Astrocyte (in vitro differentiated cells and primary cell): Measurements from ENCODE around the gene HOMER3. TPM values are rescaled to one million over a fixed set of nuclear protein-coding genes. Genes with fewer than 3 reads are reported as not detected.
"Not testable (repeated sequence)": the region's sequence is repeated elsewhere in the genome, so short reads cannot be mapped to it uniquely, and the experiment has no call there.

Source experiments
- DNase-seq: peaks from one replicate; pipeline ENCODE4 v3.0.0-alpha.2; 2010; ENCODE audit warnings: low read depth
- FAIRE-seq: peaks from 2 replicates; lab custom pipeline; 2011; peaks lifted over from hg19 to GRCh38; lab: Jason Lieb, UNC
- H2AFZ ChIP-seq: 2 replicates; pipeline ENCODE4 v1.6.0; 2012; ENCODE audit warnings: low read depth, low read length, inconsistent platforms
- H3K27ac ChIP-seq: 2 replicates; pipeline ENCODE4 v1.5.1; 2011; ENCODE audit warnings: low read depth, low read length, inconsistent platforms
- H3K27me3 ChIP-seq: 2 replicates; pipeline ENCODE4 v1.6.0; 2011; ENCODE audit warnings: low read length, inconsistent platforms; ENCODE audit not compliant: insufficient read depth
- H3K36me3 ChIP-seq: 2 replicates; pipeline ENCODE4 v1.5.1; 2011; ENCODE audit warnings: low read length, inconsistent platforms; ENCODE audit not compliant: insufficient read depth
- H3K4me1 ChIP-seq: 2 replicates; pipeline ENCODE4 v1.5.1; 2011; ENCODE audit warnings: low read length, inconsistent platforms; ENCODE audit not compliant: insufficient read depth
- H3K4me2 ChIP-seq: 2 replicates; pipeline ENCODE4 v1.6.0; 2012; ENCODE audit warnings: low read length, inconsistent platforms
- H3K4me3 ChIP-seq: 2 replicates; pipeline ENCODE4 v1.5.1; 2011; ENCODE audit warnings: low read depth, mild to moderate bottlenecking, low read length, inconsistent platforms; ENCODE audit not compliant: insufficient read depth
- H3K79me2 ChIP-seq: 2 replicates; pipeline ENCODE4 v1.6.0; 2012; ENCODE audit warnings: mild to moderate bottlenecking, low read length, inconsistent platforms; ENCODE audit not compliant: insufficient read depth
- H3K9ac ChIP-seq: 2 replicates; pipeline ENCODE4 v1.6.0; 2012; ENCODE audit warnings: mild to moderate bottlenecking, low read length, inconsistent platforms
- H3K9me3 ChIP-seq: 2 replicates; pipeline ENCODE4 v1.5.1; 2012; ENCODE audit warnings: low read depth, mild to moderate bottlenecking, low read length, inconsistent platforms; ENCODE audit not compliant: insufficient read depth
- H4K20me1 ChIP-seq: 2 replicates; pipeline ENCODE4 v1.6.0; 2012; ENCODE audit warnings: low read length, inconsistent platforms; ENCODE audit not compliant: insufficient read depth
- H3K27ac Mint-ChIP-seq: one replicate; pipeline ENCODE4 v1.8.0; 2021; ENCODE audit warnings: mild to moderate bottlenecking, mixed read lengths; ENCODE audit not compliant: unreplicated experiment
- H3K27me3 Mint-ChIP-seq: one replicate; pipeline ENCODE4 v1.8.0; 2021; ENCODE audit warnings: low read depth, mixed read lengths; ENCODE audit not compliant: unreplicated experiment
- H3K36me3 Mint-ChIP-seq: one replicate; pipeline ENCODE4 v1.8.0; 2021; ENCODE audit warnings: low read depth, mixed read lengths; ENCODE audit not compliant: unreplicated experiment
- H3K4me1 Mint-ChIP-seq: one replicate; pipeline ENCODE4 v1.8.0; 2021; ENCODE audit warnings: low read depth, mixed read lengths; ENCODE audit not compliant: unreplicated experiment
- H3K4me3 Mint-ChIP-seq: one replicate; pipeline ENCODE4 v1.8.0; 2021; ENCODE audit warnings: mild to moderate bottlenecking, moderate library complexity, mixed read lengths; ENCODE audit not compliant: unreplicated experiment
- H3K9me3 Mint-ChIP-seq: one replicate; pipeline ENCODE4 v1.8.0; 2021; ENCODE audit warnings: mild to moderate bottlenecking, mixed read lengths; ENCODE audit not compliant: unreplicated experiment
- EZH2 ChIP-seq: IDR thresholded peaks from 2 replicates; pipeline ENCODE4 v1.6.1; 2012; ENCODE audit warnings: mild to moderate bottlenecking, low read length, inconsistent platforms; ENCODE audit not compliant: insufficient read depth
- total RNA-seq: library from RNA; stranded (reverse); gene quantifications from 2 replicates; pipeline ENCODE4 v1.2.1, GENCODE V29; 2021
- TF ChIP-seq, protein P1 (sequence below): IDR thresholded peaks from 2 replicates; pipeline ENCODE4 v1.5.1; 2011; ENCODE audit warnings: low read depth, mild to moderate bottlenecking, inconsistent platforms, low read length, moderate library complexity; ENCODE audit not compliant: insufficient read depth

HOMER3 gene
- total RNA-seq, 1 donor from 2014 or later: 41.9 TPM

DNA sequence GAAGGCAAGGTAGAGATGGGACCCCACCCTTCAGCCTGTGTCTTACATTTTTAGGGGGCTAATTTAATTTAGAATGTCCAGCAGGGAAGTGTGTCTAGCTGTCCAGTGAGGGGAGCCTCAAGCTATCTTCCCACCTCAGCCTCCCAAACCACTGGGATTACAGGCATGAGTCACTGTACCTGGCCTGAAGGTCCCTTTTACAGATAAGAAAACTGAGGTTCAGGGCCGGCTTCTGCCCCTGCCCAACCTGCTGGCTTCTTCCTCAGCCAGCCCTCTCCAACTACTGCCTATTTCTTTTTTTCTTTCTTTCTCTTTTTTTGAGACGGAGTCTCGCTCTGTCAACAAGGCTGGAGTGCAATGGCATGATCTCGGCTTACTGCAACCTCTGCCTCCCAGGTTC, 19.4 kb upstream of the HOMER3 start:
- no peaks in the 10 kb centered on the region for H3K36me3 ChIP-seq
- Mint-ChIP-seq H3K4me1 (no peaks in the 10 kb centered on the region), H3K4me3 (no peak overlapping the region), H3K27ac (no peak overlapping the region), H3K9me3 (no peaks in the 10 kb centered on the region), H3K36me3 (no peaks in the 10 kb centered on the region), H3K27me3 (peaks cover 32% of the 10 kb centered on the region)
- no peak overlapping the region for H3K9ac ChIP-seq
- H3K4me1 ChIP-seq: no peaks in the 10 kb centered on the region
- no peak overlapping the region for H3K4me3 ChIP-seq
- no peak overlapping the region for H2AFZ ChIP-seq
- no peaks in the 10 kb centered on the region for H3K79me2 ChIP-seq
- H3K4me2 ChIP-seq: no peak overlapping the region
- H3K9me3 ChIP-seq: peaks cover 3% of the 10 kb centered on the region
- H3K27me3 ChIP-seq: peaks cover 9% of the 10 kb centered on the region
- H3K27ac ChIP-seq: no peak overlapping the region
- no peaks in the 10 kb centered on the region for H4K20me1 ChIP-seq
- DNase-seq (no peak), FAIRE-seq (no peak)
- TF ChIP-seq, protein P1, sequence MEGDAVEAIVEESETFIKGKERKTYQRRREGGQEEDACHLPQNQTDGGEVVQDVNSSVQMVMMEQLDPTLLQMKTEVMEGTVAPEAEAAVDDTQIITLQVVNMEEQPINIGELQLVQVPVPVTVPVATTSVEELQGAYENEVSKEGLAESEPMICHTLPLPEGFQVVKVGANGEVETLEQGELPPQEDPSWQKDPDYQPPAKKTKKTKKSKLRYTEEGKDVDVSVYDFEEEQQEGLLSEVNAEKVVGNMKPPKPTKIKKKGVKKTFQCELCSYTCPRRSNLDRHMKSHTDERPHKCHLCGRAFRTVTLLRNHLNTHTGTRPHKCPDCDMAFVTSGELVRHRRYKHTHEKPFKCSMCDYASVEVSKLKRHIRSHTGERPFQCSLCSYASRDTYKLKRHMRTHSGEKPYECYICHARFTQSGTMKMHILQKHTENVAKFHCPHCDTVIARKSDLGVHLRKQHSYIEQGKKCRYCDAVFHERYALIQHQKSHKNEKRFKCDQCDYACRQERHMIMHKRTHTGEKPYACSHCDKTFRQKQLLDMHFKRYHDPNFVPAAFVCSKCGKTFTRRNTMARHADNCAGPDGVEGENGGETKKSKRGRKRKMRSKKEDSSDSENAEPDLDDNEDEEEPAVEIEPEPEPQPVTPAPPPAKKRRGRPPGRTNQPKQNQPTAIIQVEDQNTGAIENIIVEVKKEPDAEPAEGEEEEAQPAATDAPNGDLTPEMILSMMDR: no peak
- no peak for TF ChIP-seq EZH2

DNA sequence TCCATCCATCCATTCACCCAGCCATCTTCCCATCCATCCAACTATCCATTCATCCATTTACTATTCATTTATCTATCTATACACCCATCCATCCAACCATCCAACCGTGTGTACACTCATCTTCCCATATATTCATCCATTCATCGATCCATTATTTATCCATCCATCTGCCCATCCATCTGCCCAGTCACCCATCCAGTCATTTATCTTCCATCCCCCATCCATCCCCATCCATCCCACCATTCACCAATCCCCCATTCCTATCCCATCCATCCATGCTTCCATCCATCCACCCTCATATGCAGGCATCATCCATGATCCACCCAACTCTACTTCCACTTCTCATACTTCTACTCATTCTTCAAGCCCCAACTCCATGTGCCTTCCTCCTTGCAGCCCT, 14.0 kb upstream of the HOMER3 start:
- Histone ChIP-seq H3K4me3 (no peak overlapping the region), H3K27me3 (no peaks in the 10 kb centered on the region), H3K27ac (no peak overlapping the region), H3K79me2 (no peaks in the 10 kb centered on the region), H3K9ac (no peak overlapping the region), H3K4me2 (no peak overlapping the region), H3K36me3 (no peaks in the 10 kb centered on the region), H3K4me1 (no peaks in the 10 kb centered on the region), H3K9me3 (no peaks in the 10 kb centered on the region), H4K20me1 (no peaks in the 10 kb centered on the region), H2AFZ (no peak overlapping the region)
- Mint-ChIP-seq H3K4me3 (no peak overlapping the region), H3K9me3 (no peaks in the 10 kb centered on the region), H3K27me3 (peaks cover 22% of the 10 kb centered on the region), H3K4me1 (no peaks in the 10 kb centered on the region), H3K27ac (no peak overlapping the region), H3K36me3 (no peaks in the 10 kb centered on the region)
- TF ChIP-seq EZH2: no peak
- TF ChIP-seq, protein P1: no peak
- DNase-seq (no peak), FAIRE-seq (no peak)

DNA sequence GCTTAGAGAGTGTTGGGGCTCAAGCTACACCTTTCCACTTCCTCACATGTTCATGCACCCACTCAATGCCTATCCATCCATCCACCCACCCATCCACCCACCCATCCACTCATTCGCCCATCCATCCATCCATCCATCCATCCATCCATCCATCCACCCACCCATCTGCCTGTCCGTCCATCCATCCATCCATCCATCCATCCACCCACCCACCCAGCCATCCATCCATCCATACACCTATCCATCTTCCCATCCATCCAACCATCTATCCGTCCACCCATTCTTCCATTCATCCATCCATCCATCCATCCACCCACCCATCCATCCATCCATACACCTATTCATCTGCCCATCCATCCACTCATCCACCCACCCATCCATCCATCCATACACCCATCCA, 13.1 kb upstream of the HOMER3 start:
- H3K9ac ChIP-seq: no peak overlapping the region
- Mint-ChIP-seq H3K4me3 (no peak overlapping the region), H3K9me3 (no peaks in the 10 kb centered on the region), H3K27ac (no peak overlapping the region), H3K4me1 (no peaks in the 10 kb centered on the region), H3K27me3 (peaks cover 20% of the 10 kb centered on the region), H3K36me3 (no peaks in the 10 kb centered on the region)
- H2AFZ ChIP-seq: no peak overlapping the region
- H3K27ac ChIP-seq: no peak overlapping the region
- no peak for FAIRE-seq
- no peaks in the 10 kb centered on the region for H3K79me2 ChIP-seq
- no peak overlapping the region for H3K4me2 ChIP-seq
- H4K20me1 ChIP-seq: no peaks in the 10 kb centered on the region
- no peak for DNase-seq
- TF ChIP-seq, protein P1: no peak
- TF ChIP-seq EZH2: no peak
- H3K27me3 ChIP-seq: no peaks in the 10 kb centered on the region
- no peaks in the 10 kb centered on the region for H3K4me1 ChIP-seq
- no peaks in the 10 kb centered on the region for H3K36me3 ChIP-seq
- no peaks in the 10 kb centered on the region for H3K9me3 ChIP-seq
- no peak overlapping the region for H3K4me3 ChIP-seq

DNA sequence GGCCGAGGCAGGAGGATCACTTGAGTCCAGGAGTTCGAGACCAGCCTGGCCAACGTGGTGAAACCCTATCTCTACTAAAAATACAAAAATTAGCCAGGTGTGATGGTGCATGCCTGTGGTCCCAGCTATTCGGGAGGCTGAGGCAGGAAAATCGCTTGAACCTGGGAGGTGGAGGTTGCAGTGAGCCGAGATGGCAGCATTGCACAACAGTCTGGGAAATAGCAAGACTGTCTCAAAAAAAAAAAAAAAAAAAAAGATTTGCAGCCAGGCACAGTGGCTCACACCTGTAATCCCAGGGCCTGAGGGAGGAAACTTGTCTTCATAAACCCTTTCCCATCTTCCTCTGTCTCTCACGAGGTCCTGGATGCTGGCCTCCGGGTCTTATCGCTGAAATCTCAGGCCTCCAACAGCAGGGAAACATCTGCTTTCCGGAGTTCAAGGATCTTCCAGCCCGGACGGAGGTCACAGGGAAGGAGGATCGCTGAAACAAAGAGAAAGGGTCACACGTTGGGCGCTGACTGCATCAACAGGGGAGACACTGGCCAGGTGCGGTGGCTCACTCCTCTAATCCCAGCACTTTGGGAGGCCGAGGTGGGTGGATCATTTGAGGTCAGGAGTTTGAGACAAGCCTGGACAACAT, 11.5 kb upstream of the HOMER3 start:
- H3K9ac ChIP-seq, H3K4me3 Mint-ChIP-seq, H3K27me3 ChIP-seq, H3K4me3 ChIP-seq, H3K36me3 ChIP-seq, H3K27ac Mint-ChIP-seq, H3K4me2 ChIP-seq, H3K4me1 ChIP-seq, H3K79me2 ChIP-seq, H4K20me1 ChIP-seq, H3K9me3 ChIP-seq, H3K4me1 Mint-ChIP-seq, H3K9me3 Mint-ChIP-seq, FAIRE-seq, H3K36me3 Mint-ChIP-seq, H2AFZ ChIP-seq, H3K27ac ChIP-seq, DNase-seq: not testable (repeated sequence)
- peaks cover 15% of the 10 kb centered on the region for H3K27me3 Mint-ChIP-seq
